Sigmoid colon (tissue), 7 donors: Measurements from ENCODE around the gene TCAIM. TPM values are rescaled to one million over a fixed set of nuclear protein-coding genes. Genes with fewer than 3 reads are reported as not detected.

Experiments used
- DNase-seq: peaks from one replicate; pipeline ENCODE4 v3.0.0-alpha.2; 2019
- H3K27ac ChIP-seq, 4 donors: fragments of 200-600 bp; sonication (generic); one replicate each; pipeline ENCODE4 v1.5.1; 2016 to 2019; ENCODE audit warnings: mild to moderate bottlenecking in 1 of 4
- H3K27me3 ChIP-seq, 3 donors: fragments of 200-600 bp; sonication (generic); one replicate each; pipeline ENCODE4 v1.5.1; 2019; ENCODE audit warnings: mild to moderate bottlenecking in 1 of 3
- H3K36me3 ChIP-seq, 4 donors: fragments of 200-600 bp; sonication (generic); one replicate each; pipeline ENCODE4 v1.5.1; 2016 to 2019
- H3K4me1 ChIP-seq, 4 donors: fragments of 200-600 bp; sonication (generic); one replicate each; pipeline ENCODE4 v1.5.1; 2017 to 2019
- H3K4me3 ChIP-seq, 4 donors: fragments of 200-600 bp; sonication (generic); one replicate each; pipeline ENCODE4 v1.5.1; 2017 to 2019; ENCODE audit warnings: mild to moderate bottlenecking in 2 of 4, moderate library complexity in 1 of 4
- H3K9me3 ChIP-seq, 4 donors: fragments of 200-600 bp in 3 of 4; sonication (generic) in 3 of 4; one replicate each; pipeline versions ENCODE4 v1.5.1 to v1.6.1; 2013 to 2019
- EP300 ChIP-seq, 4 donors: sonication (generic); formaldehyde crosslinking; IDR thresholded peaks; one replicate each; pipeline ENCODE4 v1.6.1; 2017; ENCODE audit warnings: antibody characterized with exemption in 4 of 4
- POLR2A ChIP-seq, 2 donors: fragments of 450-650 bp; IDR thresholded peaks; one replicate each; pipeline ENCODE4 v1.6.1; 2016; ENCODE audit warnings: antibody characterized with exemption in 2 of 2, mild to moderate bottlenecking in 2 of 2, moderate library complexity in 2 of 2
- POLR2AphosphoS5 ChIP-seq, 4 donors: sonication (generic); formaldehyde crosslinking; IDR thresholded peaks; one replicate each; pipeline ENCODE4 v1.6.1; 2017; ENCODE audit warnings: antibody characterized with exemption in 4 of 4
- WGBS, 2 donors: extraction: QIAGEN DNeasy Blood & Tissue Kit; methylation state at CpG; one replicate each; pipeline ENCODE4 v1.1.7; 2013; 5-methylcytosine and 5-hydroxymethylcytosine counted together
- intact Hi-C: fragments of 100-400 bp; cut with DNase I; formaldehyde crosslinking; loops from one replicate; pipeline ENCODE4 v1.15.1; 2023
- polyA plus RNA-seq, 3 donors: library from polyadenylated mRNA; stranded (reverse); fragments of 200-250 nt; gene quantifications; one replicate each; pipeline ENCODE4 v1.2.3, GENCODE V29; 2013
- total RNA-seq, 4 donors: library from RNA; depleted of rRNA; stranded (reverse); fragments of >200 nt; gene quantifications; one replicate each; pipeline ENCODE4 v1.1.0, GENCODE V29; 2016
- TF ChIP-seq, protein P1 (sequence below), 4 experiments: fragments of 450-650 bp in 3 of 4; fragments of 200-600 bp in 1 of 4; IDR thresholded peaks; one replicate each; pipeline ENCODE4 v1.5.1; 2016 to 2019; ENCODE audit warnings: antibody characterized with exemption in 4 of 4, mild to moderate bottlenecking in 3 of 4, moderate library complexity in 2 of 4
- donor health status: healthy with polysubstance abuse.
- donor health status: Bipolar disorder and iron deficiency.
- donor health status: healthy.

TCAIM gene
- total and polyA plus RNA-seq, 7 donors, result 12.6 to 39.3 (median 30.3) TPM

GRCh38 chr3:44419116-44419922 lies 80.8 kb downstream of the TCAIM start:
- 78 to 86% methylated on average over 11 of the region's 11 CpGs for WGBS, 2 donors
- intact Hi-C loops, result no loop called here

GRCh38 chr3:44419923-44420650 lies 81.5 kb downstream of the TCAIM start:
- Histone ChIP-seq H3K27me3 (no peaks in the 10 kb centered on the region), H3K4me3 (no peak overlapping the region), H3K9me3 (no peaks in the 10 kb centered on the region), H3K27ac (no peak overlapping the region), H3K4me1 (no peaks in the 10 kb centered on the region), H3K36me3 (no peaks in the 10 kb centered on the region)
- TF ChIP-seq POLR2A (IDR thresholded peaks at IDR 0.05) (no peak), EP300 (IDR thresholded peaks at IDR 0.05) (no peak), POLR2AphosphoS5 (IDR thresholded peaks at IDR 0.05) (no peak)
- TF ChIP-seq, protein P1, sequence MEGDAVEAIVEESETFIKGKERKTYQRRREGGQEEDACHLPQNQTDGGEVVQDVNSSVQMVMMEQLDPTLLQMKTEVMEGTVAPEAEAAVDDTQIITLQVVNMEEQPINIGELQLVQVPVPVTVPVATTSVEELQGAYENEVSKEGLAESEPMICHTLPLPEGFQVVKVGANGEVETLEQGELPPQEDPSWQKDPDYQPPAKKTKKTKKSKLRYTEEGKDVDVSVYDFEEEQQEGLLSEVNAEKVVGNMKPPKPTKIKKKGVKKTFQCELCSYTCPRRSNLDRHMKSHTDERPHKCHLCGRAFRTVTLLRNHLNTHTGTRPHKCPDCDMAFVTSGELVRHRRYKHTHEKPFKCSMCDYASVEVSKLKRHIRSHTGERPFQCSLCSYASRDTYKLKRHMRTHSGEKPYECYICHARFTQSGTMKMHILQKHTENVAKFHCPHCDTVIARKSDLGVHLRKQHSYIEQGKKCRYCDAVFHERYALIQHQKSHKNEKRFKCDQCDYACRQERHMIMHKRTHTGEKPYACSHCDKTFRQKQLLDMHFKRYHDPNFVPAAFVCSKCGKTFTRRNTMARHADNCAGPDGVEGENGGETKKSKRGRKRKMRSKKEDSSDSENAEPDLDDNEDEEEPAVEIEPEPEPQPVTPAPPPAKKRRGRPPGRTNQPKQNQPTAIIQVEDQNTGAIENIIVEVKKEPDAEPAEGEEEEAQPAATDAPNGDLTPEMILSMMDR (IDR thresholded peaks at IDR 0.05), result no peak
- WGBS, 2 donors, result 72 to 86% methylated on average over 14 of the region's 14 CpGs
- no peak for DNase-seq
- intact Hi-C loops, result no loop called here

More at GRCh38 chr3:44419116-44419922, 80.8 kb downstream of the TCAIM start:
- Histone ChIP-seq H3K9me3 (no peaks in the 10 kb centered on the region), H3K27me3 (no peaks in the 10 kb centered on the region), H3K36me3 (no peaks in the 10 kb centered on the region), H3K27ac (no peak overlapping the region), H3K4me1 (no peaks in the 10 kb centered on the region), H3K4me3 (no peak overlapping the region)
- DNase-seq, result no peak
- TF ChIP-seq POLR2AphosphoS5 (IDR thresholded peaks at IDR 0.05), result no peak
- TF ChIP-seq, protein P1 (IDR thresholded peaks at IDR 0.05), result no peak
- no peak for TF ChIP-seq POLR2A (IDR thresholded peaks at IDR 0.05)
- TF ChIP-seq EP300 (IDR thresholded peaks at IDR 0.05), result no peak

DNA sequence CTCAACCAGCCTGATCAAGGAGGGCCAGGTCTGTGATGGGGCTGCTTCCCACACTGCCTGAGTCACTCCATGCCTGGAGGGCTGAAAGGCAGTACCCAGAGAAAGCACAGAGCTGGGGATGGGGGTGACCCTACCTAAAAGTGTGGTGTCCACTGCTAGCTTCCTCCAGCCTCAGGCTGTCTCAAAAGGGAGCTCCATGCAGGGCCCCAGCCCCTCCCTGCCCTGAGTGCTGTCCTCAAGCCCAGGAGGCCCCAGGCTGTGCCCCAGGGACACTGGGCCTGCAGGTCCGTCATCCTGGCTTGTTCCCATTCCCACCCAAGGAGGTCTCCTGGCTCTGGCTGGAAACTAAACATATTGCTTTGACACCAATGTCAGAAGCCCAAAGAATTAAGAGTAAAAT lies 82.1 kb downstream of the TCAIM start:
- 86 to 96% methylated on average over 1 of the region's 1 CpG for WGBS, 2 donors
- TF ChIP-seq, protein P1 (IDR thresholded peaks at IDR 0.05), result no peak
- TF ChIP-seq POLR2AphosphoS5 (IDR thresholded peaks at IDR 0.05) (no peak), EP300 (IDR thresholded peaks at IDR 0.05) (no peak), POLR2A (IDR thresholded peaks at IDR 0.05) (no peak)

DNA sequence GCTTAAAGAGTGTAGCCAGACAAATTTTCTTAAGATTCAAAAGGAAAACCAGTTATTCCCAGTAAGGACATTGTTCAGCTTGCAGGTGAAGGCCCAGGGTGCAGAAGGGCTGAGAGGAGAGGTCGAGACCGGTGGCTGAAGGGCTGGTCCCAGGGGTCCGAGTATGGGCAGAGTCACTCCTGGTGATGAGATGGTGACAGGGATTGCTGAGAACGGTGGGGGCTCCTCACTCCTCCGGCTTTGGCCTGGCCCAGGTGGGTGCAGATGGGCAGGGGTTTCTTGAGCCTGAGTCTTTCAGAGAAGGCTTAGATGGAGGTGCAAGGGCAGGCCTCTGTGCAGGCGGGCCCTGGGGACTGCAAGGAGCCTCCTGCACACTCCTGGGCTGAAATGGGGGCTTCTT lies 82.7 kb downstream of the TCAIM start:
- intact Hi-C loops, result no loop called here
- WGBS, 2 donors, result 90 to 93% methylated on average over 6 of the region's 6 CpGs

More for the DNA sequence above, 82.1 kb downstream of the TCAIM start:
- intact Hi-C loops, result no loop called here
- no peak for DNase-seq
- Histone ChIP-seq H3K4me3 (no peak overlapping the region), H3K36me3 (no peaks in the 10 kb centered on the region), H3K27ac (no peak overlapping the region), H3K27me3 (no peaks in the 10 kb centered on the region), H3K4me1 (no peaks in the 10 kb centered on the region), H3K9me3 (no peaks in the 10 kb centered on the region)

More for the DNA sequence above, 82.7 kb downstream of the TCAIM start:
- no peaks in the 10 kb centered on the region for H3K9me3 ChIP-seq
- no peaks in the 10 kb centered on the region for H3K4me1 ChIP-seq
- DNase-seq, result no peak
- no peaks in the 10 kb centered on the region for H3K36me3 ChIP-seq
- TF ChIP-seq POLR2A (IDR thresholded peaks at IDR 0.05), result no peak
- TF ChIP-seq POLR2AphosphoS5 (IDR thresholded peaks at IDR 0.05), result no peak
- no peak for TF ChIP-seq EP300 (IDR thresholded peaks at IDR 0.05)
- TF ChIP-seq, protein P1 (IDR thresholded peaks at IDR 0.05), result no peak
- H3K27me3 ChIP-seq, result no peaks in the 10 kb centered on the region
- no peak overlapping the region for H3K4me3 ChIP-seq
- no peak overlapping the region for H3K27ac ChIP-seq
